SK-N-SH (cell line): Measurements from ENCODE around the gene ZFTA. TPM values are rescaled to one million over a fixed set of nuclear protein-coding genes. Genes with fewer than 3 reads are reported as not detected.

Experiments used
- CTCF ChIA-PET: fragments of 300-600, 350-600 bp; formaldehyde crosslinking; extraction: SDS; loops from one replicate; lab custom pipeline; 2021; lab: Yijun Ruan, JAX
- POLR2A ChIA-PET: fragments of 350-600 bp; sonication (Branson Sonifier 250); formaldehyde crosslinking; extraction: SDS; loops from one replicate; lab custom pipeline; 2020; ENCODE audit warnings: antibody characterized with exemption, inconsistent platforms; lab: Yijun Ruan, JAX
- DNase-seq: peaks from one replicate; pipeline ENCODE4 v3.0.0; 2012
- H2AFZ ChIP-seq: fragments of 200-600 bp; sonication (generic); 2 replicates; pipeline ENCODE4 v1.8.1; 2016; ENCODE audit warnings: antibody characterized with exemption, mild to moderate bottlenecking, low read depth
- H3F3A ChIP-seq: fragments of 200-600 bp; sonication (generic); replicated peaks from 2 replicates; pipeline ENCODE3; 2016; ENCODE audit warnings: antibody characterized with exemption, mild to moderate bottlenecking; ENCODE audit not compliant: insufficient read depth
- H3K27ac ChIP-seq, 2 experiments: fragments of 200-500 bp in 1 of 2; fragments of 200-600 bp in 1 of 2; sonication (Bioruptor generic) in 1 of 2; sonication (generic), shearing (Covaris generic) in 1 of 2; 2 replicates each; pipeline versions ENCODE4 v1.5.1 to v1.6.1; 2014 to 2016; ENCODE audit warnings: low read depth in 2 of 2, inconsistent platforms in 1 of 2, low read length in 1 of 2, mild to moderate bottlenecking in 1 of 2, mixed read lengths in 1 of 2
- H3K27me3 ChIP-seq: fragments of 200-600 bp; sonication (generic), shearing (Covaris generic); 2 replicates; pipeline ENCODE4 v1.6.1; 2016; ENCODE audit warnings: mixed run types; ENCODE audit not compliant: insufficient read depth
- H3K36me3 ChIP-seq, 2 experiments: fragments of 200-500 bp in 1 of 2; fragments of 200-600 bp in 1 of 2; sonication (Bioruptor generic) in 1 of 2; sonication (generic) in 1 of 2; replicated peaks in 1 of 2; 2 replicates each; pipeline versions ENCODE3 to v1.5.1; 2014 to 2016; ENCODE audit warnings: low read length in 1 of 2, mild to moderate bottlenecking in 1 of 2; ENCODE audit not compliant: insufficient read depth in 2 of 2, control insufficient read depth in 1 of 2
- H3K4me1 ChIP-seq, 2 experiments: fragments of 200-500 bp in 1 of 2; fragments of 200-600 bp in 1 of 2; sonication (Bioruptor generic) in 1 of 2; sonication (generic), shearing (Covaris generic) in 1 of 2; 2 replicates each; pipeline versions ENCODE4 v1.5.1 to v1.6.1; 2014 to 2016; ENCODE audit warnings: low read depth in 1 of 2, low read length in 1 of 2, mixed run types in 1 of 2; ENCODE audit not compliant: insufficient read depth in 2 of 2, control insufficient read depth in 1 of 2
- H3K4me2 ChIP-seq: fragments of 200-600 bp; sonication (generic), shearing (Covaris generic); 2 replicates; pipeline ENCODE4 v1.6.1; 2017; ENCODE audit warnings: mixed run types
- H3K4me3 ChIP-seq, 2 experiments: fragments of 200-500 bp in 1 of 2; fragments of 200-600 bp in 1 of 2; sonication (Bioruptor generic) in 1 of 2; sonication (generic), shearing (Covaris generic) in 1 of 2; 2 replicates each; pipeline versions ENCODE4 v1.5.1 to v1.8.1; 2014 to 2016; ENCODE audit warnings: low read depth in 2 of 2, inconsistent platforms in 1 of 2, low read length in 1 of 2, mild to moderate bottlenecking in 1 of 2, mixed read lengths in 1 of 2, moderate library complexity in 1 of 2
- H3K79me2 ChIP-seq: fragments of 200-600 bp; sonication (generic); 2 replicates; pipeline ENCODE4 v1.8.1; 2017; ENCODE audit warnings: mild to moderate bottlenecking; ENCODE audit not compliant: insufficient read depth
- H3K9ac ChIP-seq: fragments of 200-600 bp; sonication (generic); 2 replicates; pipeline ENCODE4 v1.6.1; 2017; ENCODE audit warnings: mixed run types
- H3K9me2 ChIP-seq: fragments of 200-600 bp; sonication (generic); 2 replicates; pipeline ENCODE4 v1.6.1; 2017; ENCODE audit warnings: mixed run types
- H3K9me3 ChIP-seq: fragments of 200-600 bp; sonication (generic); 2 replicates; pipeline ENCODE4 v1.6.1; 2017; ENCODE audit warnings: mixed run types, mild to moderate bottlenecking, moderate library complexity
- H4K20me1 ChIP-seq: fragments of 200-600 bp; sonication (generic); 2 replicates; pipeline ENCODE4 v1.6.1; 2017; ENCODE audit warnings: mild to moderate bottlenecking, mixed run types; ENCODE audit not compliant: insufficient read depth
- ELF1 ChIP-seq: IDR thresholded peaks from 2 replicates; pipeline ENCODE4 v1.4.0; 2012
- EP300 ChIP-seq, 2 experiments: IDR thresholded peaks; 2 replicates each; pipeline versions ENCODE4 v1.4.0 to v1.6.1; 2012; ENCODE audit warnings: borderline replicate concordance in 1 of 2, low read depth in 1 of 2, low read length in 1 of 2
- FOSL2 ChIP-seq: IDR thresholded peaks from 2 replicates; pipeline ENCODE4 v1.4.0; 2012; ENCODE audit warnings: low read depth, mild to moderate bottlenecking, moderate library complexity, borderline replicate concordance
- FOXJ3 ChIP-seq: sonication (generic); formaldehyde crosslinking; IDR thresholded peaks from 2 replicates; pipeline ENCODE4 v1.5.1; 2020; ENCODE audit warnings: mild to moderate bottlenecking, missing genetic modification reagents
- GABPA ChIP-seq: IDR thresholded peaks from 2 replicates; pipeline ENCODE4 v1.4.0; 2012; ENCODE audit warnings: low read depth, mild to moderate bottlenecking
- JUND ChIP-seq: IDR thresholded peaks from 2 replicates; pipeline ENCODE4 v1.4.0; 2012
- NRF1 ChIP-seq: IDR thresholded peaks from 2 replicates; pipeline ENCODE4 v1.6.1; 2012; ENCODE audit warnings: low read depth, mild to moderate bottlenecking, low read length
- RXRA ChIP-seq: IDR thresholded peaks from 2 replicates; pipeline ENCODE4 v1.4.0; 2012; ENCODE audit warnings: low read depth, mild to moderate bottlenecking, borderline replicate concordance
- SIN3A ChIP-seq: IDR thresholded peaks from 2 replicates; pipeline ENCODE4 v1.6.1; 2012; ENCODE audit warnings: low read depth, mild to moderate bottlenecking, low read length, moderate library complexity, borderline replicate concordance
- SMC3 ChIP-seq: IDR thresholded peaks from 2 replicates; pipeline ENCODE4 v1.6.1; 2012; ENCODE audit warnings: low read depth, low read length, improper control_type of control experiment
- TEAD4 ChIP-seq: IDR thresholded peaks from 2 replicates; pipeline ENCODE4 v1.4.0; 2012; ENCODE audit warnings: mild to moderate bottlenecking, borderline replicate concordance; ENCODE audit not compliant: insufficient read depth
- WGBS: methylation state at CpG from one replicate; pipeline ENCODE4 v1.1.6; 2017; ENCODE audit warnings: low lambda C conversion rate; 5-methylcytosine and 5-hydroxymethylcytosine counted together
- polyA plus RNA-seq, 3 experiments: library from polyadenylated mRNA; depleted of rRNA; stranded (reverse); fragments of >200 nt; gene quantifications; 2 replicates each; pipeline ENCODE4 v1.2.3, GENCODE V29; 2012
- TF ChIP-seq, protein P1 (sequence below): IDR thresholded peaks from 2 replicates; pipeline ENCODE4; 2012
- TF ChIP-seq, protein P2 (sequence below): IDR thresholded peaks from 2 replicates; pipeline ENCODE4 v1.4.0; 2012; ENCODE audit warnings: low read depth, borderline replicate concordance
- TF ChIP-seq, protein P3 (sequence below): fragments of 200-600 bp; sonication (generic); IDR thresholded peaks from 2 replicates; pipeline ENCODE4 v1.6.1; 2017; ENCODE audit warnings: antibody characterized with exemption, mild to moderate bottlenecking, moderate library complexity
- TF ChIP-seq, protein P4 (sequence below): IDR thresholded peaks from 2 replicates; pipeline ENCODE4 v1.4.0; 2012; ENCODE audit warnings: low read depth, borderline replicate concordance

ZFTA gene
- polyA plus RNA-seq, 1 of the 3 experiments (the other 2 are of a cell fraction): 8.7 TPM

DNA sequence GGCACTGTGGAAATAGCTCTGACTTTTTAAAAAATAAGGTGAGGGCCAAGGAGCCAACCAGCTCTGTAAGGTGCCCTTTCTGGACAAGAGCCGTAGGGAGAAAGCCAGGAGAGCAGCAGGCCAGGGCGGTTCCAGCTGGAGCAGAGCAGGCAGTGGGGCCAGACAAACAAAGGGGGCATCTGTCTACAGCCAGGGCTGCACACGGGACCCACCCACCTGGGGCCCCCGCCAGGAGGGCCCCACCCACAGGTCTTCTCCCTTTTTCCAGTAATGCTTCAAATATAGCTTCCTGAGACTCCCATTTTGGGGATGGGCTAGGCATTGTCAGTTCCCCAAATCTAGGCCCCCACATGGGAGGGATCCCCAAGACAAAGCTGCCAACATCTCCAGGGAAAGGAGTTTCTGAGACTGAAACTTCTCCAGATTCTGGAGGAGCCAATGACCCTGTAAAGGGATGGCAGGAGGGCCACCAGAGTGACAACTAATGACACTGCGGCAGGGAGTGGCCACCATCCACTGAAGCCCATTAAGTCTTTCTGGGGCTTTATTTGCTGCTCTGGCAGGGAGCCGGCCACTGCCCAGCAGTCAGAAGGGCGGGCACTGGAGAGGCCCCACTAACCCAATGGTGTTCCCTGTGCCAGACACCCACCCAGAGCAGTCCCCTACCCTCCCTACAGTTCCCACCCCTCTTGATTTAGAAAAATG, 1.9 kb downstream of the ZFTA start:
- H3K9me2 ChIP-seq: no peaks in the 10 kb centered on the region
- peak overlapping the region in 1 of 2 experiments; percentile 84; a peak in 2 of 4 replicates for H3K27ac ChIP-seq
- 78% methylated on average over 3 of the region's 7 CpGs for WGBS
- peaks cover 0 to 39% of the 10 kb centered on the region in 2 experiments for H3K36me3 ChIP-seq
- peaks cover 27% of the 10 kb centered on the region for H3K79me2 ChIP-seq
- H3K9ac ChIP-seq: peak overlapping the region; percentile 84; the same call in 1 of the 2 replicates
- H3K27me3 ChIP-seq: no peaks in the 10 kb centered on the region
- TF ChIP-seq, protein P1, sequence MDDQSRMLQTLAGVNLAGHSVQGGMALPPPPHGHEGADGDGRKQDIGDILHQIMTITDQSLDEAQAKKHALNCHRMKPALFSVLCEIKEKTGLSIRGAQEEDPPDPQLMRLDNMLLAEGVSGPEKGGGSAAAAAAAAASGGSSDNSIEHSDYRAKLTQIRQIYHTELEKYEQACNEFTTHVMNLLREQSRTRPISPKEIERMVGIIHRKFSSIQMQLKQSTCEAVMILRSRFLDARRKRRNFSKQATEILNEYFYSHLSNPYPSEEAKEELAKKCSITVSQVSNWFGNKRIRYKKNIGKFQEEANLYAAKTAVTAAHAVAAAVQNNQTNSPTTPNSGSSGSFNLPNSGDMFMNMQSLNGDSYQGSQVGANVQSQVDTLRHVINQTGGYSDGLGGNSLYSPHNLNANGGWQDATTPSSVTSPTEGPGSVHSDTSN: no peak
- TF ChIP-seq ELF1 (no peak), JUND (no peak), RXRA (no peak), FOSL2 (no peak), TEAD4 (no peak), SMC3 (no peak), GABPA (no peak), SIN3A (no peak), FOXJ3 (CRISPR knock-in tag) (no peak), EP300 (IDR thresholded peaks at IDR 0.05; ENCODE audit: borderline replicate concordance in 1 of 2, low read depth in 1 of 2, low read length in 1 of 2) (no peak), NRF1 (no peak)
- TF ChIP-seq, protein P2, sequence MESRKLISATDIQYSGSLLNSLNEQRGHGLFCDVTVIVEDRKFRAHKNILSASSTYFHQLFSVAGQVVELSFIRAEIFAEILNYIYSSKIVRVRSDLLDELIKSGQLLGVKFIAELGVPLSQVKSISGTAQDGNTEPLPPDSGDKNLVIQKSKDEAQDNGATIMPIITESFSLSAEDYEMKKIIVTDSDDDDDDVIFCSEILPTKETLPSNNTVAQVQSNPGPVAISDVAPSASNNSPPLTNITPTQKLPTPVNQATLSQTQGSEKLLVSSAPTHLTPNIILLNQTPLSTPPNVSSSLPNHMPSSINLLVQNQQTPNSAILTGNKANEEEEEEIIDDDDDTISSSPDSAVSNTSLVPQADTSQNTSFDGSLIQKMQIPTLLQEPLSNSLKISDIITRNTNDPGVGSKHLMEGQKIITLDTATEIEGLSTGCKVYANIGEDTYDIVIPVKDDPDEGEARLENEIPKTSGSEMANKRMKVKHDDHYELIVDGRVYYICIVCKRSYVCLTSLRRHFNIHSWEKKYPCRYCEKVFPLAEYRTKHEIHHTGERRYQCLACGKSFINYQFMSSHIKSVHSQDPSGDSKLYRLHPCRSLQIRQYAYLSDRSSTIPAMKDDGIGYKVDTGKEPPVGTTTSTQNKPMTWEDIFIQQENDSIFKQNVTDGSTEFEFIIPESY: no peak
- TF ChIP-seq, protein P3, sequence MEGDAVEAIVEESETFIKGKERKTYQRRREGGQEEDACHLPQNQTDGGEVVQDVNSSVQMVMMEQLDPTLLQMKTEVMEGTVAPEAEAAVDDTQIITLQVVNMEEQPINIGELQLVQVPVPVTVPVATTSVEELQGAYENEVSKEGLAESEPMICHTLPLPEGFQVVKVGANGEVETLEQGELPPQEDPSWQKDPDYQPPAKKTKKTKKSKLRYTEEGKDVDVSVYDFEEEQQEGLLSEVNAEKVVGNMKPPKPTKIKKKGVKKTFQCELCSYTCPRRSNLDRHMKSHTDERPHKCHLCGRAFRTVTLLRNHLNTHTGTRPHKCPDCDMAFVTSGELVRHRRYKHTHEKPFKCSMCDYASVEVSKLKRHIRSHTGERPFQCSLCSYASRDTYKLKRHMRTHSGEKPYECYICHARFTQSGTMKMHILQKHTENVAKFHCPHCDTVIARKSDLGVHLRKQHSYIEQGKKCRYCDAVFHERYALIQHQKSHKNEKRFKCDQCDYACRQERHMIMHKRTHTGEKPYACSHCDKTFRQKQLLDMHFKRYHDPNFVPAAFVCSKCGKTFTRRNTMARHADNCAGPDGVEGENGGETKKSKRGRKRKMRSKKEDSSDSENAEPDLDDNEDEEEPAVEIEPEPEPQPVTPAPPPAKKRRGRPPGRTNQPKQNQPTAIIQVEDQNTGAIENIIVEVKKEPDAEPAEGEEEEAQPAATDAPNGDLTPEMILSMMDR: no peak
- TF ChIP-seq, protein P4, sequence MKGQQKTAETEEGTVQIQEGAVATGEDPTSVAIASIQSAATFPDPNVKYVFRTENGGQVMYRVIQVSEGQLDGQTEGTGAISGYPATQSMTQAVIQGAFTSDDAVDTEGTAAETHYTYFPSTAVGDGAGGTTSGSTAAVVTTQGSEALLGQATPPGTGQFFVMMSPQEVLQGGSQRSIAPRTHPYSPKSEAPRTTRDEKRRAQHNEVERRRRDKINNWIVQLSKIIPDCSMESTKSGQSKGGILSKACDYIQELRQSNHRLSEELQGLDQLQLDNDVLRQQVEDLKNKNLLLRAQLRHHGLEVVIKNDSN: no peak
- peak overlapping the region; percentile 78 to 89 for H3K4me3 ChIP-seq
- H3K4me2 ChIP-seq: peak overlapping the region; percentile 95
- H2AFZ ChIP-seq: no peak overlapping the region
- peak; percentile 54 for DNase-seq
- ChIA-PET CTCF (interaction anchor here (1.1 to 4.7 kb wide), 8 partner anchors 26 to 383 kb away, joined by 3 to 43 read pairs (median 6); partner anchors contain the start of genes MARK2 and RTN3), POLR2A (interaction anchor here (1.5 kb wide), 2 partner anchors 151 to 180 kb away, joined by 4 to 5 read pairs; partner anchors contain the start of gene RCOR2)
- H3F3A ChIP-seq: peaks cover 5% of the 10 kb centered on the region
- peaks cover 18% of the 10 kb centered on the region for H4K20me1 ChIP-seq
- H3K9me3 ChIP-seq: no peaks in the 10 kb centered on the region
- peaks cover 0 to 22% of the 10 kb centered on the region in 2 experiments; a peak in 1 of 4 replicates for H3K4me1 ChIP-seq
